Peyer's patch (tissue), 4 donors: Measurements from ENCODE around the gene HS6ST1.

Source experiments
- POLR2A ChIP-seq, 2 donors: fragments of 450-650 bp; IDR thresholded peaks; one replicate each; pipeline ENCODE4 v1.5.1; 2017; ENCODE audit warnings: antibody characterized with exemption in 2 of 2, mild to moderate bottlenecking in 2 of 2, moderate library complexity in 2 of 2
- TF ChIP-seq, protein P1 (sequence below), 6 experiments: fragments of 450-650 bp in 4 of 6; fragments of 200-600 bp in 2 of 6; sonication (generic) in 1 of 6; IDR thresholded peaks; one replicate each; pipeline ENCODE4 v1.5.1; 2017 to 2019; ENCODE audit warnings: antibody characterized with exemption in 6 of 6, mild to moderate bottlenecking in 3 of 6, moderate library complexity in 1 of 6

DNA sequence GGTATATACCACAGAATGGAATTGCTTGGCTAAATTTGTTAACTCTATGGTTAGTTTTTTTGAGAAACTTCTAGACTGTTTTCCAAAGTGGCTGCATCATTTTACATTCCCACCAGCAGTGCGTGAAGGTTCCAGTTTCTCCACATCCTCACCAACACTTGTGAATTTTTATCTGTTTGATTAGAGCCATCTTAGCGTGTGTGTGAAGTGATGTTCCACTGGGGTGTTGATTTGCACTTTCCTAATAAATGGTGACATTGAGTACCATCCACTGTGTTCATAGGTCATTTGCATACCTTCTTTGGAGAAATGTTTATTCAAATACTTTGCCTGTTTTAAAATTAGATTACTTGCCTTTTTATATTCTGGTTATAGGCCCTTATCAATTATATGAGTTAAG lies 37.5 kb upstream of the HS6ST1 start:
- TF ChIP-seq, protein P1, sequence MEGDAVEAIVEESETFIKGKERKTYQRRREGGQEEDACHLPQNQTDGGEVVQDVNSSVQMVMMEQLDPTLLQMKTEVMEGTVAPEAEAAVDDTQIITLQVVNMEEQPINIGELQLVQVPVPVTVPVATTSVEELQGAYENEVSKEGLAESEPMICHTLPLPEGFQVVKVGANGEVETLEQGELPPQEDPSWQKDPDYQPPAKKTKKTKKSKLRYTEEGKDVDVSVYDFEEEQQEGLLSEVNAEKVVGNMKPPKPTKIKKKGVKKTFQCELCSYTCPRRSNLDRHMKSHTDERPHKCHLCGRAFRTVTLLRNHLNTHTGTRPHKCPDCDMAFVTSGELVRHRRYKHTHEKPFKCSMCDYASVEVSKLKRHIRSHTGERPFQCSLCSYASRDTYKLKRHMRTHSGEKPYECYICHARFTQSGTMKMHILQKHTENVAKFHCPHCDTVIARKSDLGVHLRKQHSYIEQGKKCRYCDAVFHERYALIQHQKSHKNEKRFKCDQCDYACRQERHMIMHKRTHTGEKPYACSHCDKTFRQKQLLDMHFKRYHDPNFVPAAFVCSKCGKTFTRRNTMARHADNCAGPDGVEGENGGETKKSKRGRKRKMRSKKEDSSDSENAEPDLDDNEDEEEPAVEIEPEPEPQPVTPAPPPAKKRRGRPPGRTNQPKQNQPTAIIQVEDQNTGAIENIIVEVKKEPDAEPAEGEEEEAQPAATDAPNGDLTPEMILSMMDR (IDR thresholded peaks at IDR 0.05) = no peak
- TF ChIP-seq POLR2A (IDR thresholded peaks at IDR 0.05) = no peak
